Fibroblast of upper back skin (primary cell): Measurements from ENCODE around the gene CDKN1B.

Experiments used
- DNase-seq: peaks from one replicate; pipeline ENCODE4 v3.0.0-alpha.2; 2013

The CDKN1B gene

GRCh38 chr12:12704593-12705230 lies 12.5 kb upstream of the CDKN1B start:
- DNase-seq = peak; percentile 95

DNA sequence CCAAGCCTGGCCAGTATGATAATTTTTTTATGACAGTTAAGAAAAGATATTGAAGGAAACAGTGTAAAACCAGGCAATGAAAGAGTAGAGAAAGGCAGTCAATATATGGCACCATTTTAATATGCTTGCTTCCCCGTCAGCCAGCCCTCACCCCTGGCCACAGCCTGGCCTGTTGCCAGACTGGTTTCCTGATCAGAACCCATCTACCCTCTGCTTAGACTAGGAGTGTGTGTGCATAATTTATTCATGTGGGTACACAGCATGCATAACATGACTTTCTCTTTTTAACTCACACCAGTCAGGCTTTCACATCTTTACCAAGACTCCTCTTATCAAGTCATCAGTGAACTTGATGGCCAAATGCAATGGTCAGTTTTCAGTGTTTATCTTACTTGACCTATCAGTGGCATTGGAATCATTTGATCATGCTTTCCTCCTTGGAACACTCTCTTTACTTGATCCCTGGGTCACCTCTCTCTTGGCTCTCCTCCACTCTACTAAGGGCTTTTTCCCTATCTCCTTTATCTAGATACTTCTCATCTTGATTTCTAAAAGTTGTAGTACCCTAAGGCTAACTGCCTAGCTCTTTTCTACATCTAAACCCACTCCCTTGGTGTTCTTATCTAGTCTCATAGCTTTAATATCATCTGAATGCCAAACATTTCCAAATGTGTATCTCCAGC lies 11.2 kb upstream of the CDKN1B start:
- no peak for DNase-seq

DNA sequence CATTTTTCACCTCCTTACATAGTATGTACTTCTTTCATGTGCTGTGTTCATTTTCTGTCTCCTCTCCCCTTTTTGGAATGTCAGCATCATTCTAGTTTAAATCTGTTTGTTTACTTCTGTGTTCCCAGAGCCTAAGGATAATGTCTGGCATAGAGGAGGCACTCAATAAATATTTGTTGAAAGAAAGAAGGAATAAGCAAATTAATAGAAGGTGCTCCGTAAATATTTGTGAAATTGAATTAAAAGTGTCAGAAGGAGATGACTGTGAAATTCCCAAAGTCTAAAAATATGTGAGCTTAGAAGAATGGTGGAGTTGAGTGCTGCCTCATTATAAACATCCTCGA lies 3.3 kb upstream of the CDKN1B start:
- DNase-seq = no peak

DNA sequence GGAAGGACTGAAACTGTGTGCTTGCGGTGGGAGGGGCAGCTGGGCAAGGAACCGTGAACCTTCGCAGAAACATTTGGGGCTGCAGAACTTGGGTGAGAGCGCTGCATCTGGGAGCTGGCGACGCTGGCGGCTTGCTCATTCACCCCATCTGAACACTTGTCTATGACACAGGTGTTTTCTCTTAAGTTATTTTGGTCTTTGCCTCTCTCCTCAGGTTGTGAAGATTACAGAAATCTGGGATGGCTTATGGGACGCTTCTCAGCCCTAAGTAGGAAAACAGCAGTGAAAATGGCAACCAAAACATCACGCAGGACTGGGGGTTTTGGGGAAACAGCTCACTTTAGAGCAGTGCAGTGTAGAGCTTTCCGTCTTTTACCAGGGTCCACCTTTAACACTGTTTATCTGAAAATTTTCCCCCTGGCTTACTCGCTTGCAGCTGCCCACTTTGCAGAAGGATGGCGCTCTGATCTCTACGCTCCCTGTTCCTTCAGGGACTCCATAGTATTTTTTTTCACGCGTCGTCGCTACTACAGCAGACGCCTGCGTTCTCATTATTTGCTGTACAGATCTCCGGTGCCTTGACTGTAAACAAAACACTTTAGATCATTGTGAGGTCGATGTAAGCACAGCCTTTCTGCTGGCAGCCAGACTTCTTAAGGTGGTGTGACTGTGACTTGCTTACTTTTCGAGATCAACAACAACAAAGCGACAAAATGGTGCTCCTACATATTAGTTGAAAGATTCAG lies 2.7 kb upstream of the CDKN1B start:
- no peak for DNase-seq

- DNase-seq = no peak
Observed at GRCh38 chr12:12715128-12715458, 2.1 kb upstream of the CDKN1B start.

DNA sequence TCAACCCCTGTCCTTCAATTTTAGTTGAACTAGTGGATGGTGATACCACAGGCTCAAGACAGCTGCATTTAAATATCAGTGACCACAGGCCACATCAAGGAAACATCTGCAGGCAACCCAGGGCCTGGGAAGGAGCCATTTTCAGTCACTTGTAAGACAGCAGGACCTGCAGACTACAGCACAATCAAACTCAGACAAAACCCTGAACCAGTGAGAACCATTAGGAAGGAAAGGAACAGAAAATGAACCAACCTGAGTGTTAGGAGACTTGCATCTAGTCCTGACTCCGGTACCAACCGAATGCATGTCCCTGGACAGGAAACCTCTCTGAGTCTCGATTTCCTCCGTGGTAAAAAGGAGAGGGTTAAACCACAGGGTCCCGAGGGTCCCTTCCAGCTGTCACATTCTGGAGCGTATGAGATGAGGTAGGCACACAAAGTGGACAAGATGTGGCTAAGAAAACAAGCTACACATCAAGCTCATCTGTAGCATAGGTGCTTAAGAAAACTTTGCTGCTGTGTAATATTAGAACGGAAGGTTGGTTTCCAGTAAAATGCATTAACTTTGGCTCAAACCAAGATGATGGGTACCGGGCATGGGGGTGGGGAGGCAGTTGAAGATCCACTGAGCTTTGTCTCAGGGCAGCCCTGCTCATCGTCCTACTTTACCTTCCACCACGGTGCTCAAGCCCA lies 1.6 kb upstream of the CDKN1B start:
- no peak for DNase-seq

DNA sequence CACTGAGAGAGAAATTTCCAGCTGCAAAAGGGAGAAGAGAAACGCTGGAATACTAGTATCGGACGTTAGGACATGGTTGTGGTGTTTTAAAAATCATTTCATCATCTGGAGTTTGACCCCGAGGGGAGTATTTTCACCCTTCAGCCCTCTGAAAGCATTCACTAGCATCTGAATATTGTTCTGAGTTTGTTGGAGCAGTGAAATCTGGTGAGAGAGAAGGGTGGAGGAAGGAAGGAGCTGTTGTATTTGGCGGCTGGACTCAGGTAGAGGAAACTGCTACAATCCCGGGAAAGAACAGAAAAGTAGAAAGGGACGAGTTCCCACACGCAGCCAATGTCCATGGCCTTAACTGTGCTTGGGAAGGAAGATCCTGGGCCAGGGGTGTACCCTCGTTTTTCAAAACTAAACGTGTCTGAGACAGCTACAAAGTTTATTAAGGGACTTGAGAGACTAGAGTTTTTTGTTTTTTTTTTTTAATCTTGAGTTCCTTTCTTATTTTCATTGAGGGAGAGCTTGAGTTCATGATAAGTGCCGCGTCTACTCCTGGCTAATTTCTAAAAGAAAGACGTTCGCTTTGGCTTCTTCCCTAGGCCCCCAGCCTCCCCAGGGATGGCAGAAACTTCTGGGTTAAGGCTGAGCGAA lies 896 bp upstream of the CDKN1B start:
- peak; percentile 37 for DNase-seq

DNA sequence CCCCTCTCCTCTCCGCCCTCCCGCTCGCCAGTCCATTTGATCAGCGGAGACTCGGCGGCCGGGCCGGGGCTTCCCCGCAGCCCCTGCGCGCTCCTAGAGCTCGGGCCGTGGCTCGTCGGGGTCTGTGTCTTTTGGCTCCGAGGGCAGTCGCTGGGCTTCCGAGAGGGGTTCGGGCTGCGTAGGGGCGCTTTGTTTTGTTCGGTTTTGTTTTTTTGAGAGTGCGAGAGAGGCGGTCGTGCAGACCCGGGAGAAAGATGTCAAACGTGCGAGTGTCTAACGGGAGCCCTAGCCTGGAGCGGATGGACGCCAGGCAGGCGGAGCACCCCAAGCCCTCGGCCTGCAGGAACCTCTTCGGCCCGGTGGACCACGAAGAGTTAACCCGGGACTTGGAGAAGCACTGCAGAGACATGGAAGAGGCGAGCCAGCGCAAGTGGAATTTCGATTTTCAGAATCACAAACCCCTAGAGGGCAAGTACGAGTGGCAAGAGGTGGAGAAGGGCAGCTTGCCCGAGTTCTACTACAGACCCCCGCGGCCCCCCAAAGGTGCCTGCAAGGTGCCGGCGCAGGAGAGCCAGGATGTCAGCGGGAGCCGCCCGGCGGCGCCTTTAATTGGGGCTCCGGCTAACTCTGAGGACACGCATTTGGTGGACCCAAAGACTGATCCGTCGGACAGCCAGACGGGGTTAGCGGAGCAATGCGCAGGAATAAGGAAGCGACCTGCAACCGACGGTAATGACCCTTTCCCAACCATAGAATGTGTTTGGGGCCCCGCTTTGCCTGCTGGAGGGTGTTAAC lies 615 bp downstream of the CDKN1B start:
- DNase-seq = no peak

DNA sequence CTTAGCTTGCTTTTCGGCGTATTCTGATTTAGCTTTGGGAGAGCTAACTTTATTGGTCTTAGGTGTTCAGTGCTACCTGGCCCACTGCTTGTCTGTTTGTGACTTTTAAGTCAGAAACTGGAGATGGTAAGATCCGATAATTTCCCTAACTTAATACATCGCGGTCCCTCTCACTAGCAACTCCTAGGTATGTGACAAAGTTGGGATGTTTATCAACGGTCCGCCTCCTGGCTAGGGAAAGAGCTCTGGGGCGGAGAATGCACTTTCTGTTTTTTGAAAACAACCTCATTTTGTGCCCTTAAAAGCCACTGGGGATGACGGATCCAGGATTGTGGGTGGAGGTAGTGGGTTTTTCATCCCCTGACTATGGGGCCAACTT lies 1.2 kb downstream of the CDKN1B start:
- DNase-seq = no peak

GRCh38 chr12:12718853-12719252 lies 1.7 kb downstream of the CDKN1B start:
- DNase-seq = no peak

- no peak for DNase-seq
Observed at GRCh38 chr12:12719496-12719895, 2.3 kb downstream of the CDKN1B start.

- no peak for DNase-seq
Observed at GRCh38 chr12:12720052-12720451, 2.9 kb downstream of the CDKN1B start.

DNA sequence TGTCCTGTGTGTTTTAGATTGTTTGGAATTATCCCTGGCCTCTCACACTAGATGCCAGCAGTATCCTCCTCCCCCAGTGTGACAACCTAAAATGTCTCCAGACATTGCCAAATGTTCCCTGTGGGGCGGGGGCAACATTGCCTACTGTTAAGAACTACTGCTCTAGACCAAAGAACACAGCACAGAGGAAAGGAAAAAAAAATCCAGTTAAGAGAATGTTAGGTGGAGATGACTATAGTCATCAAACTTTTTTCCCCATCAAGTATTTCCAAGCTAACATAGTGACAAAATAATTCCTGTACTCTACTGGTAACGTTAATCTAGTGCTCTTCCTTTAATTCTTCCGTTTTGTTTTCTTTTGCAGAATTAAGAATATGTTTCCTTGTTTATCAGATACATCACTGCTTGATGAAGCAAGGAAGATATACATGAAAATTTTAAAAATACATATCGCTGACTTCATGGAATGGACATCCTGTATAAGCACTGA lies 3.5 kb downstream of the CDKN1B start:
- DNase-seq = no peak

GRCh38 chr12:12721176-12721751 lies 4.1 kb downstream of the CDKN1B start:
- DNase-seq = no peak

- no peak for DNase-seq
Observed at GRCh38 chr12:12721814-12722434, 4.8 kb downstream of the CDKN1B start.

- no peak for DNase-seq
Observed at GRCh38 chr12:12722435-12723148, 5.4 kb downstream of the CDKN1B start.

DNA sequence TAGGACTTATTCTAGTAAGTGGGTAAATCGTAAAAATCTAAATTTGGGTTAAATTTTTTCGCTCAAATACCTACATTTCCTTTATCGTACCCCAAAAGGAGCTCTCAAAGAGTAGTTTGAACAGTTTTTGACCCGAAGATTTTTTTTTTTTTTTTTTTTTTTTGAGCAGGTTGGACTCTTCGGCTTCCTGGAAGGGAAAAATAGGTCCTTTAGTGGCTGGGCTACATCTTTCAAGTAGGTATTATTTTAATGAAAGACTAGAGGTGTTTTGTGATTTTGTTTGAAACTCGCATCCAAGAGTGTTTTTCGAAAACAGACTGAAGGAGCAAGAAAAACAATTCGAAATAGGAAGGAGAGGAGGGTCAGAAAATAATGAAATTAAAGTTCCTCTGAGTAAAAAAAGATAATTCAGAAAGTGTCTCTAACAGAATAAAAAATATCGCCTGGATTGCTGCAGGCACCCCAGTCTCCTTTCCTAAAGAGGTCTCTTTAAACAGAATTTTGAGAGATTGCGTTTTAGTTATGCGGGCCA lies 6.0 kb downstream of the CDKN1B start:
- no peak for DNase-seq

- no peak for DNase-seq
Observed at GRCh38 chr12:12723681-12724420, 6.7 kb downstream of the CDKN1B start.

- no peak for DNase-seq
Observed at GRCh38 chr12:12724421-12725085, 7.4 kb downstream of the CDKN1B start.
